ENCODE results near the gene MEGF8. TPM values are rescaled to one million over a fixed set of nuclear protein-coding genes. Genes with fewer than 3 reads are reported as not detected.

The MEGF8 gene
- total and polyA plus RNA-seq, 10 of the 15 experiments (the other 5 are each of a cell fraction or from before 2014, with no cell fraction given): 0.43 to 12.8 (median 2.7) TPM

GRCh38 chr19:42283188-42284065 lies 42.0 kb upstream of the MEGF8 start (continued):
- peak; percentile 20; the same call in 1 of the 2 replicates for TF ChIP-seq IRF4 (IDR thresholded peaks at IDR 0.05; ENCODE audit: low read depth, low read length)
- TF ChIP-seq, protein P1, sequence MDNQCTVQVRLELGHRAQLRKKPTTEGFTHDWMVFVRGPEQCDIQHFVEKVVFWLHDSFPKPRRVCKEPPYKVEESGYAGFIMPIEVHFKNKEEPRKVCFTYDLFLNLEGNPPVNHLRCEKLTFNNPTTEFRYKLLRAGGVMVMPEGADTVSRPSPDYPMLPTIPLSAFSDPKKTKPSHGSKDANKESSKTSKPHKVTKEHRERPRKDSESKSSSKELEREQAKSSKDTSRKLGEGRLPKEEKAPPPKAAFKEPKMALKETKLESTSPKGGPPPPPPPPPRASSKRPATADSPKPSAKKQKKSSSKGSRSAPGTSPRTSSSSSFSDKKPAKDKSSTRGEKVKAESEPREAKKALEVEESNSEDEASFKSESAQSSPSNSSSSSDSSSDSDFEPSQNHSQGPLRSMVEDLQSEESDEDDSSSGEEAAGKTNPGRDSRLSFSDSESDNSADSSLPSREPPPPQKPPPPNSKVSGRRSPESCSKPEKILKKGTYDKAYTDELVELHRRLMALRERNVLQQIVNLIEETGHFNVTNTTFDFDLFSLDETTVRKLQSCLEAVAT (IDR thresholded peaks at IDR 0.05): peak; percentile 90
- peak; percentile 92 for TF ChIP-seq GATAD2B (conservative IDR thresholded peaks at IDR 0.05; ENCODE audit: low read depth)
- TF ChIP-seq IKZF1 (conservative IDR thresholded peaks at IDR 0.05): peak; percentile 63
- peak; percentile 21; the same call in 1 of the 2 replicates for TF ChIP-seq TAF1 (IDR thresholded peaks at IDR 0.05; ENCODE audit: borderline replicate concordance, low read depth, low read length)
- peak in 1 of 2 experiments; percentile 53; a peak in 2 of 4 replicates for TF ChIP-seq BHLHE40 (IDR thresholded peaks at IDR 0.05; ENCODE audit: borderline replicate concordance in 1 of 2, low read depth in 2 of 2, low read length in 1 of 2)
- peak; percentile 34 for TF ChIP-seq MEF2B (IDR thresholded peaks at IDR 0.05; ENCODE audit: partially characterized antibody, poor library complexity, severe bottlenecking)
- peak; percentile 83; the same call in 1 of the 3 replicates for TF ChIP-seq POU2F2 (IDR thresholded peaks at IDR 0.05; ENCODE audit: borderline replicate concordance, low read depth, low read length)
- TF ChIP-seq ZNF207 (IDR thresholded peaks at IDR 0.05; ENCODE audit: borderline replicate concordance): peak; percentile 79; the same call in 1 of the 2 replicates
- TF ChIP-seq RCOR1 (conservative IDR thresholded peaks at IDR 0.05; ENCODE audit: low read depth, low read length): no peak
- TF ChIP-seq BMI1 (IDR thresholded peaks at IDR 0.05; ENCODE audit: borderline replicate concordance): peak; percentile 36; the same call in 1 of the 2 replicates
- TF ChIP-seq IRF5 (IDR thresholded peaks at IDR 0.05; ENCODE audit: borderline replicate concordance): 0 out of 2 replicates have a peak, but pooled peaks have one; percentile 14
- peak; percentile 76; the same call in 1 of the 2 replicates for TF ChIP-seq NFYB (IDR thresholded peaks at IDR 0.05; ENCODE audit: insufficient read depth, low read depth, low read length)
- TF ChIP-seq MEF2A (IDR thresholded peaks at IDR 0.05; ENCODE audit: insufficient read depth, low read depth, low read length): no peak
- TF ChIP-seq ATF7 (IDR thresholded peaks at IDR 0.05; ENCODE audit: low read depth): peak; percentile 84
- peak; percentile 37 for TF ChIP-seq SP1 (IDR thresholded peaks at IDR 0.05; ENCODE audit: low read depth, low read length)
- peak; percentile 28 for TF ChIP-seq E4F1 (IDR thresholded peaks at IDR 0.05; ENCODE audit: borderline replicate concordance, partially characterized antibody)
- no peak for TF ChIP-seq NFYA (IDR thresholded peaks at IDR 0.05; ENCODE audit: borderline replicate concordance, low read depth, low read length)
- no peak for TF ChIP-seq SKIL (IDR thresholded peaks at IDR 0.05; ENCODE audit: low read depth, poor library complexity, severe bottlenecking)
- TF ChIP-seq ZBED1 (IDR thresholded peaks at IDR 0.05; ENCODE audit: borderline replicate concordance): peak; percentile 47; the same call in 1 of the 2 replicates
- TF ChIP-seq DPF2 (IDR thresholded peaks at IDR 0.05): peak; percentile 82
- TF ChIP-seq POLR2AphosphoS5 (IDR thresholded peaks at IDR 0.05; ENCODE audit: low read length): peak; percentile 41; the same call in 1 of the 2 replicates

All from GM12878 (cell line).